Neural progenitor cell (in vitro differentiated cells): ENCODE measurements around the gene FNIP2.

Experiments
- CTCF ChIP-seq: fragments of 200-600 bp; sonication (generic); IDR thresholded peaks from 2 replicates; pipeline ENCODE4 v1.5.1; 2017; ENCODE audit warnings: antibody characterized with exemption, mild to moderate bottlenecking
- EZH2 ChIP-seq: fragments of 200-600 bp; sonication (generic); IDR thresholded peaks from 2 replicates; pipeline ENCODE4 v1.6.1; 2017; ENCODE audit warnings: antibody characterized with exemption, mild to moderate bottlenecking, moderate library complexity

DNA sequence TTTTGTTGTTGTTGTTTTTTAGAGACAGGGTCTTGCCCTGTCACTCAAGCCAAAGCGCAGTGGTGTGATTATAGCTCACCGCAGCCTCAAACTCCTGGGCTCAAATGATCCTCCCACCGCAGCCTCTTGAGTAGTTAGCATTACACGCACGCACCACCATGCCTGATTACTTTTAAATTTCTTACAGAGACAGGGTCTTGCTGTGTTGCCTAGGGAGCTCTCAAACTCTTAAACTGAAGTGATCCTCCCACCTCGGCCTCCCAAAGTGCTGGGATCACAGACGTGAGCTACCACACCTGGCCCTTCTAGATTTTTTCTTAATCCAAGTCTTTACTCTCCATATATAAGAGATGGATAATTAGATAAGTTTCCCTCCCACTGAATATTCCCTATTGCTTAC lies 29.2 kb downstream of the FNIP2 start:
- no peak for TF ChIP-seq CTCF
- TF ChIP-seq EZH2, result no peak
